ENCODE results near the gene MAP6D1.

Gene MAP6D1

GRCh38 chr3:183822631-183823030, 2.7 kb downstream of the MAP6D1 start:
- no peak for DNase-seq

GRCh38 chr3:183819831-183820230, 5.5 kb downstream of the MAP6D1 start:
- DNase-seq = peak in 1 of 2 experiments; percentile 25

- peak; percentile 51 to 56 for DNase-seq
Observed at GRCh38 chr3:183818706-183819624, 6.4 kb downstream of the MAP6D1 start.

GRCh38 chr3:183818041-183818620, 7.2 kb downstream of the MAP6D1 start:
- no peak for DNase-seq

- no peak for DNase-seq
Observed at GRCh38 chr3:183817639-183818038, 7.7 kb downstream of the MAP6D1 start.

- no peak for DNase-seq
Observed at GRCh38 chr3:183816681-183817510, 8.5 kb downstream of the MAP6D1 start.

- no peak for DNase-seq
Observed at GRCh38 chr3:183815951-183816475, 9.4 kb downstream of the MAP6D1 start.

- no peak for DNase-seq
Observed at GRCh38 chr3:183815563-183815940, 9.8 kb downstream of the MAP6D1 start.

- no peak for DNase-seq
Observed at GRCh38 chr3:183814240-183814639, 11.1 kb downstream of the MAP6D1 start.

GRCh38 chr3:183812761-183813445, 12.5 kb downstream of the MAP6D1 start:
- peak in 1 of 2 experiments; percentile 74 for DNase-seq

GRCh38 chr3:183811638-183812037, 13.7 kb downstream of the MAP6D1 start:
- DNase-seq = no peak

- DNase-seq = no peak
Observed at GRCh38 chr3:183810643-183811594, 14.5 kb downstream of the MAP6D1 start.

GRCh38 chr3:183809270-183809669, 16.1 kb downstream of the MAP6D1 start:
- no peak for DNase-seq

- DNase-seq = no peak
Observed at GRCh38 chr3:183808355-183808754, 17.0 kb downstream of the MAP6D1 start.

- DNase-seq = no peak
Observed at GRCh38 chr3:183807881-183808280, 17.5 kb downstream of the MAP6D1 start.

GRCh38 chr3:183807209-183807728, 18.1 kb downstream of the MAP6D1 start:
- no peak for DNase-seq

GRCh38 chr3:183802989-183803388, 22.4 kb downstream of the MAP6D1 start:
- DNase-seq = no peak

GRCh38 chr3:183801601-183802000, 23.8 kb downstream of the MAP6D1 start:
- DNase-seq = no peak

- no peak for DNase-seq
Observed at GRCh38 chr3:183800243-183800863, 25.0 kb downstream of the MAP6D1 start.

- no peak for DNase-seq
Observed at GRCh38 chr3:183799461-183799860, 25.9 kb downstream of the MAP6D1 start.

GRCh38 chr3:183797996-183798395, 27.4 kb downstream of the MAP6D1 start:
- DNase-seq = no peak

Data from cerebellar nuclear complex (tissue), 1 donor.